Gastroesophageal sphincter (tissue), 4 donors: ENCODE results near the gene CCNH. TPM values are rescaled to one million over a fixed set of nuclear protein-coding genes. Genes with fewer than 3 reads are reported as not detected.

Source experiments
- ATAC-seq: fragments of 150-250 bp; one replicate; pipeline ENCODE4 v1.9.1; 2016; ENCODE audit warnings: mild to moderate bottlenecking, moderate library complexity
- H3K27ac ChIP-seq, 4 donors: fragments of 200-600 bp; sonication (generic) in 3 of 4; 1 replicate in 3 of 4; 2 replicates in 1 of 4; pipeline ENCODE4 v1.5.1; 2016 to 2019
- H3K27me3 ChIP-seq: fragments of 200-600 bp; sonication (generic); one replicate; pipeline ENCODE4 v1.5.1; 2019
- H3K36me3 ChIP-seq, 2 donors: fragments of 200-600 bp; sonication (generic); one replicate each; pipeline ENCODE4 v1.5.1; 2019; ENCODE audit warnings: control low read depth in 1 of 2
- H3K4me1 ChIP-seq, 3 donors: fragments of 200-600 bp; sonication (generic); 1 replicate in 2 of 3; 2 replicates in 1 of 3; pipeline ENCODE4 v1.5.1; 2016 to 2019; ENCODE audit warnings: control low read depth in 2 of 3
- H3K4me3 ChIP-seq, 2 donors: fragments of 200-600 bp; sonication (generic); one replicate each; pipeline ENCODE4 v1.5.1; 2019; ENCODE audit warnings: mild to moderate bottlenecking in 1 of 2, moderate library complexity in 1 of 2
- H3K9me3 ChIP-seq, 3 donors: fragments of 200-600 bp; sonication (generic); one replicate each; pipeline ENCODE4 v1.5.1; 2017 to 2019; ENCODE audit warnings: control low read depth in 2 of 3
- EP300 ChIP-seq: sonication (generic); formaldehyde crosslinking; IDR thresholded peaks from one replicate; pipeline ENCODE4 v1.6.1; 2017; ENCODE audit warnings: antibody characterized with exemption, mild to moderate bottlenecking
- POLR2A ChIP-seq, 2 donors: fragments of 450-650 bp; IDR thresholded peaks; one replicate each; pipeline ENCODE4 v1.6.1; 2017; ENCODE audit warnings: antibody characterized with exemption in 2 of 2, mild to moderate bottlenecking in 2 of 2, moderate library complexity in 1 of 2
- POLR2AphosphoS5 ChIP-seq: sonication (generic); formaldehyde crosslinking; IDR thresholded peaks from one replicate; pipeline ENCODE4 v1.6.1; 2017; ENCODE audit warnings: antibody characterized with exemption
- WGBS, 2 donors: methylation state at CpG; one replicate each; pipeline ENCODE4 v1.1.5; 2018; ENCODE audit warnings: low coverage in 1 of 2; 5-methylcytosine and 5-hydroxymethylcytosine counted together
- total RNA-seq, 4 donors: library from RNA; depleted of rRNA; stranded (reverse); fragments of >200 nt; gene quantifications; one replicate each; pipeline ENCODE4 v1.1.0, GENCODE V29; 2016
- TF ChIP-seq, protein P1 (sequence below), 4 experiments: fragments of 200-600 bp in 2 of 4; fragments of 450-650 bp in 2 of 4; sonication (generic) in 1 of 4; IDR thresholded peaks; one replicate each; pipeline ENCODE4 v1.5.1; 2017 to 2019; ENCODE audit warnings: antibody characterized with exemption in 4 of 4, mild to moderate bottlenecking in 2 of 4, moderate library complexity in 2 of 4

Gene CCNH
- total RNA-seq, 4 donors from 2014 or later: 32.0 to 125 (median 81.0) TPM

DNA sequence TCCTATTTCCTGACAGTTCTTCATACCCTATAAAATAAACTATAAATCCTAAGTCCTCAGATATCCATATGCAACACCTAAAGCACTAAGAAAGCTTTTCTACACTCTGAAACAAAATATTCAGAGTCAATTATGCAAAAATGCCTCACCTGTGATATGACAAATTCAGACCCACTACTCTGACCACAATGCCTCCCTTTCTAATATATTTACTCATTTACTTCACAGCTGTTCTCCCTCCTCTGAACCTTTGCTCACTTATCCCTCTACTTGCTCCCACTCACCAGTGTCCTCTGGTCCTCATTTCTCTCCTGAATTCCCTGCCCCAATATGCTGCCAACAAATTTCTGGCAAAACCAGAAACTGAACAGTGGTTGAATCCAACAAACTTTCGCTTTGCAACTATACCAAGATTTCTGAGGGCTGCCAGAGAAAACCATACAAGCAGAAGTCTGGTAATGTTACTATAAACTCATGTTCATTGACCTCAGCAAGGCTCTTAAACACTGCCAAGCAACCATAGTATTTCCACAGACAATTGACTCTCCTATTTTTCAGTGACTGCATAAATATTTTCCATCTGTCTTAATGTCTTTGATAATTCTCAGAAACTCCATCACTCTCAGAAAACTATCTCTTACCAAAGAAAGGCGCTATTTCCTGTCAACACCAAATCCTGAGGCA lies 7.1 kb downstream of the CCNH start:
- no peak overlapping the region for H3K4me3 ChIP-seq
- H3K27me3 ChIP-seq: no peaks in the 10 kb centered on the region
- peaks cover 0 to 5% (median 0%) of the 10 kb centered on the region in 3 donors for H3K9me3 ChIP-seq
- 83 to 88% methylated on average over 2 of the region's 2 CpGs for WGBS, 2 donors
- H3K36me3 ChIP-seq: peaks cover 3 to 98% of the 10 kb centered on the region in 2 donors
- peaks cover 0 to 20% (median 0%) of the 10 kb centered on the region in 3 donors for H3K4me1 ChIP-seq
- TF ChIP-seq POLR2A (IDR thresholded peaks at IDR 0.05): no peak
- TF ChIP-seq POLR2AphosphoS5: no peak
- no peak for TF ChIP-seq EP300
- TF ChIP-seq, protein P1, sequence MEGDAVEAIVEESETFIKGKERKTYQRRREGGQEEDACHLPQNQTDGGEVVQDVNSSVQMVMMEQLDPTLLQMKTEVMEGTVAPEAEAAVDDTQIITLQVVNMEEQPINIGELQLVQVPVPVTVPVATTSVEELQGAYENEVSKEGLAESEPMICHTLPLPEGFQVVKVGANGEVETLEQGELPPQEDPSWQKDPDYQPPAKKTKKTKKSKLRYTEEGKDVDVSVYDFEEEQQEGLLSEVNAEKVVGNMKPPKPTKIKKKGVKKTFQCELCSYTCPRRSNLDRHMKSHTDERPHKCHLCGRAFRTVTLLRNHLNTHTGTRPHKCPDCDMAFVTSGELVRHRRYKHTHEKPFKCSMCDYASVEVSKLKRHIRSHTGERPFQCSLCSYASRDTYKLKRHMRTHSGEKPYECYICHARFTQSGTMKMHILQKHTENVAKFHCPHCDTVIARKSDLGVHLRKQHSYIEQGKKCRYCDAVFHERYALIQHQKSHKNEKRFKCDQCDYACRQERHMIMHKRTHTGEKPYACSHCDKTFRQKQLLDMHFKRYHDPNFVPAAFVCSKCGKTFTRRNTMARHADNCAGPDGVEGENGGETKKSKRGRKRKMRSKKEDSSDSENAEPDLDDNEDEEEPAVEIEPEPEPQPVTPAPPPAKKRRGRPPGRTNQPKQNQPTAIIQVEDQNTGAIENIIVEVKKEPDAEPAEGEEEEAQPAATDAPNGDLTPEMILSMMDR (IDR thresholded peaks at IDR 0.05): no peak
- H3K27ac ChIP-seq: no peak overlapping the region
- ATAC-seq: no peak

- WGBS, 2 donors: 82 to 90% methylated on average over 2 of the region's 2 CpGs
- peaks cover 0 to 15% (median 2%) of the 10 kb centered on the region in 3 donors for H3K4me1 ChIP-seq
- peaks cover 0 to 5% (median 0%) of the 10 kb centered on the region in 3 donors for H3K9me3 ChIP-seq
- no peaks in the 10 kb centered on the region for H3K27me3 ChIP-seq
- no peak overlapping the region for H3K4me3 ChIP-seq
- H3K27ac ChIP-seq: no peak overlapping the region
- peaks cover 3 to 91% of the 10 kb centered on the region in 2 donors for H3K36me3 ChIP-seq
- no peak for TF ChIP-seq EP300
- no peak for TF ChIP-seq POLR2AphosphoS5
- no peak for TF ChIP-seq POLR2A (IDR thresholded peaks at IDR 0.05)
- no peak for ATAC-seq
Measured at GRCh38 chr5:87404359-87404758, 8.4 kb downstream of the CCNH start.

DNA sequence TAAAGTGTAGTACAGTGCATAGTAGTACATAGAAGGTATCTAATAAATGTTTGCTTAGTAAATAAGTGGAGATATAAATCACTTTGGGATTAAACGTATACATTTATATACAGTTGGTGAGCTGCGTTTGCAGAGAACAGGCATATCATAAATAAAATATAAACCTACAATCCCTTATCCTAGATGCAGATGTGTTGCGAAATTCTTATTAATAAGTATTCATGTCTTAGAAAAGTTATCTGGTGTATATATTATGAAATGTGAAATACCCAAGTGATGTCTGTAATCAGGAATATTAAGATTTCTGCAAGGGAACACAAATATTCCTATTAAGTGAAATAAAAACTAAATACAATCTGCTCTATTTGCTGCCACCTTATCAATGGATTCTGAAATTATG lies 8.8 kb downstream of the CCNH start:
- WGBS, 2 donors: 87 to 89% methylated on average over 3 of the region's 3 CpGs
- Histone ChIP-seq H3K36me3 (peaks cover 3 to 91% of the 10 kb centered on the region in 2 donors), H3K27ac (no peak overlapping the region), H3K4me3 (no peak overlapping the region), H3K27me3 (no peaks in the 10 kb centered on the region), H3K9me3 (peaks cover 0 to 5% (median 0%) of the 10 kb centered on the region in 3 donors), H3K4me1 (peaks cover 0 to 14% (median 2%) of the 10 kb centered on the region in 3 donors)
- TF ChIP-seq, protein P1 (IDR thresholded peaks at IDR 0.05): no peak
- TF ChIP-seq POLR2A (IDR thresholded peaks at IDR 0.05): no peak
- no peak for TF ChIP-seq EP300
- no peak for TF ChIP-seq POLR2AphosphoS5
- no peak for ATAC-seq

DNA sequence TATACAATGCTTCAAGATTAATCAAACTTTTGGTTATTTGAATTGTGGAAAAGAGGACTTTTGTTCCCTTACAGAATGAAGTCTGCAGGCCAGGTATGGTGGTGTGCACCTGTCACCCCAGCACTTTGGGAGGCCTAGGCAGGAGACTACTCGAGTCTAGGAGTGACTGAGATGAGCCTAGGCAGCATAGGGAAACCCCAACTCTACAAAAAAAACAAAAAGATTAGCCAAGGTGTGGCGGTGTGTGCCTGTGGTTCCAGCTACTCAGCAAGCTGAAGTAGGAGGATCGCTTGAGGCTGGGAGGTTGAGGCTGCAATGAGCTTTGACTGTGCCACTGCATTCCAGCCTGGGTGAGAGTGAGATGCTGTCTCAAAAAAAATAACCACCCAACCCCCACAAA lies 9.3 kb downstream of the CCNH start:
- 94% methylated on average over 2 of the region's 3 CpGs; no CpG with 5 or more reads in 1 of the 2 donors for WGBS, 2 donors
- H3K27ac ChIP-seq: no peak overlapping the region
- no peak overlapping the region for H3K4me3 ChIP-seq
- TF ChIP-seq POLR2A (IDR thresholded peaks at IDR 0.05) (no peak), EP300 (no peak), POLR2AphosphoS5 (no peak)
- TF ChIP-seq, protein P1 (IDR thresholded peaks at IDR 0.05): no peak
- peaks cover 4 to 91% of the 10 kb centered on the region in 2 donors for H3K36me3 ChIP-seq
- H3K27me3 ChIP-seq: no peaks in the 10 kb centered on the region
- peaks cover 0 to 5% (median 0%) of the 10 kb centered on the region in 3 donors for H3K9me3 ChIP-seq
- H3K4me1 ChIP-seq: peaks cover 0 to 14% (median 2%) of the 10 kb centered on the region in 3 donors
- no peak for ATAC-seq

GRCh38 chr5:87401626-87402025 lies 11.1 kb downstream of the CCNH start:
- Histone ChIP-seq H3K27ac (no peak overlapping the region), H3K9me3 (peaks cover 0 to 5% (median 0%) of the 10 kb centered on the region in 3 donors), H3K4me3 (no peak overlapping the region), H3K4me1 (peaks cover 0 to 14% (median 2%) of the 10 kb centered on the region in 3 donors), H3K27me3 (no peaks in the 10 kb centered on the region), H3K36me3 (peaks cover 9 to 91% of the 10 kb centered on the region in 2 donors)
- TF ChIP-seq, protein P1 (IDR thresholded peaks at IDR 0.05): no peak
- TF ChIP-seq POLR2A (IDR thresholded peaks at IDR 0.05) (no peak), EP300 (no peak), POLR2AphosphoS5 (no peak)
- no peak for ATAC-seq
